ENCODE results near the gene SLC2A11. TPM values are rescaled to one million over a fixed set of nuclear protein-coding genes. Genes with fewer than 3 reads are reported as not detected.

Gene SLC2A11
- total and polyA plus RNA-seq, 2 donors from 2014 or later: 23.7 to 28.9 TPM

DNA sequence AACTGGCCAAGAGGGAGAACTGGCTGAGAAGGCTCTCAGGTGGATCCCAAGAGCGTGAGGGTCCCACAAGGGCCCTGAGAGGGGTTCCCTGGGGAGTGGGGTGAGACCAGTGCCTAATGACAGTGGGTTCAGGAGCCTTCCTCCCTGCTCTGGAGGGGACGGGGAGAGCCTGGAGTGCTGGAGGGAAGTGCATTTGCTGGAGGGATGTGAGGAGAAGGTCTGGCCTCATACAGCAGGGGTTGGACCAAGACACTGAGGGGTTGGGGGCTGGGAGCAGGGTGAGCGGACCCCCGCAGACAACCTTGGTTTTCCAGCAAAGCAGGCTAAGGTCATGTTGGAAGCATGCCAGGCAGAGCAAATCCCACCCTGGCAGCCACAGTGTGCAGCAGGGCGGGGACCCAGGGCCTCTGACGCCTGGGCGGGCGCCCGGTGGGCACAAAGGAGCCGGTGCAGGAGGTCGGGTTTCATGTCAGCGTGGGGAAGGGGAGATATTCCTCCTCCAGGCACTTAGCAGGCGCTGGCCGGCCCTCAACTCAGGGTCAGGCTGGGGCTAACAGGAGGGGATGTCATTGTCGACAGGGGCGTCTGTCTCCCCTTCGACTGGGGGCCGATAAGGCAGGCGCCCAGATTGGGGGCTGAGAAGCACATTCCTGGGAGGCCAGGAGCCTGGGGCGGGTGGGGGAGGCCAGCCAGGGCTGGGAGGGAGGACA is 15.8 kb upstream of the SLC2A11 start:
- no peak overlapping the region for H3K4me3 ChIP-seq (ENCODE audit: low read length in 3 of 3)
- DNase-seq: peak; percentile 68 to 85 (median 75)
- intact Hi-C loops (cut with DNase I): loop anchor here (10.0 kb wide), 1 partner anchor 67 kb away; the partner anchor contains the start of gene MMP11
- FAIRE-seq: no peak
- no peaks in the 10 kb centered on the region for H3K27me3 ChIP-seq (ENCODE audit: control insufficient read depth, insufficient read depth, low read length)
- H3K9ac ChIP-seq (ENCODE audit: low read length in 3 of 3): no peak overlapping the region
- no peak overlapping the region for H3K27ac ChIP-seq (ENCODE audit: low read depth in 2 of 2, low read length in 2 of 2)
- TF ChIP-seq, protein P1, sequence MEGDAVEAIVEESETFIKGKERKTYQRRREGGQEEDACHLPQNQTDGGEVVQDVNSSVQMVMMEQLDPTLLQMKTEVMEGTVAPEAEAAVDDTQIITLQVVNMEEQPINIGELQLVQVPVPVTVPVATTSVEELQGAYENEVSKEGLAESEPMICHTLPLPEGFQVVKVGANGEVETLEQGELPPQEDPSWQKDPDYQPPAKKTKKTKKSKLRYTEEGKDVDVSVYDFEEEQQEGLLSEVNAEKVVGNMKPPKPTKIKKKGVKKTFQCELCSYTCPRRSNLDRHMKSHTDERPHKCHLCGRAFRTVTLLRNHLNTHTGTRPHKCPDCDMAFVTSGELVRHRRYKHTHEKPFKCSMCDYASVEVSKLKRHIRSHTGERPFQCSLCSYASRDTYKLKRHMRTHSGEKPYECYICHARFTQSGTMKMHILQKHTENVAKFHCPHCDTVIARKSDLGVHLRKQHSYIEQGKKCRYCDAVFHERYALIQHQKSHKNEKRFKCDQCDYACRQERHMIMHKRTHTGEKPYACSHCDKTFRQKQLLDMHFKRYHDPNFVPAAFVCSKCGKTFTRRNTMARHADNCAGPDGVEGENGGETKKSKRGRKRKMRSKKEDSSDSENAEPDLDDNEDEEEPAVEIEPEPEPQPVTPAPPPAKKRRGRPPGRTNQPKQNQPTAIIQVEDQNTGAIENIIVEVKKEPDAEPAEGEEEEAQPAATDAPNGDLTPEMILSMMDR (IDR thresholded peaks at IDR 0.05; ENCODE audit: borderline replicate concordance, extremely low read depth, insufficient read depth): no peak
- peaks cover 0 to 26% (median 0%) of the 10 kb centered on the region in 3 donors for H3K4me1 ChIP-seq (ENCODE audit: control insufficient read depth in 2 of 3, insufficient read depth in 2 of 3, low read depth in 1 of 3, low read length in 3 of 3)
- H3K36me3 ChIP-seq (ENCODE audit: control insufficient read depth in 2 of 3, insufficient read depth in 3 of 3, low read length in 3 of 3): no peaks in the 10 kb centered on the region
- no peaks in the 10 kb centered on the region for H3K9me3 ChIP-seq (ENCODE audit: control insufficient read depth in 2 of 3, insufficient read depth in 1 of 3, low read length in 3 of 3)

DNA sequence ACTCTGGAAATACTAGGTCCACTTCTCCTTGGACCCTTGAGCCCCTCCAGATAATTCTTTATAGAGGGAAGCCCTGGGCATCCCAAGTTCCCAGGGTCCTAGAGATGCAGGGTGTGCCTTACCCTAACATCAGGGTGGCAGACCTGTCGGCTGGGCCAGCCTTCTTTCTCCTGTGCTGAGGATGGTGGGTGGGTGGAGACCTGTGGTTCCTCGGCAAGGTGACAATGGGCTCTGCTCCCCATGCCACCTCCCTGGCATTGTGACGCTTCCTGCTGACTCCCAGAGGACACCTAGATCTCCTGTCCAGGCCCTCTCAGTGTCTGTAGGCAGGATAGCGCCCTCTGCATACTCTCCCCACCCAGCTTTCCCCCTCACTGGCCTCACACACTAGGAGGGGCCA is 15.1 kb upstream of the SLC2A11 start:
- FAIRE-seq (no peak), DNase-seq (peak in 1 of 5 donors; percentile 55)
- H3K9ac ChIP-seq (ENCODE audit: low read length in 3 of 3): no peak overlapping the region
- no peaks in the 10 kb centered on the region for H3K36me3 ChIP-seq (ENCODE audit: control insufficient read depth in 2 of 3, insufficient read depth in 3 of 3, low read length in 3 of 3)
- H3K9me3 ChIP-seq (ENCODE audit: control insufficient read depth in 2 of 3, insufficient read depth in 1 of 3, low read length in 3 of 3): no peaks in the 10 kb centered on the region
- H3K27ac ChIP-seq (ENCODE audit: low read depth in 2 of 2, low read length in 2 of 2): no peak overlapping the region
- peaks cover 0 to 26% (median 0%) of the 10 kb centered on the region in 3 donors for H3K4me1 ChIP-seq (ENCODE audit: control insufficient read depth in 2 of 3, insufficient read depth in 2 of 3, low read depth in 1 of 3, low read length in 3 of 3)
- no peaks in the 10 kb centered on the region for H3K27me3 ChIP-seq (ENCODE audit: control insufficient read depth, insufficient read depth, low read length)
- no peak overlapping the region for H3K4me3 ChIP-seq (ENCODE audit: low read length in 3 of 3)
- intact Hi-C loops (cut with DNase I): loop anchor here (10.0 kb wide), 1 partner anchor 68 kb away; the partner anchor contains the start of gene MMP11
- TF ChIP-seq, protein P1 (IDR thresholded peaks at IDR 0.05; ENCODE audit: borderline replicate concordance, extremely low read depth, insufficient read depth): no peak

DNA sequence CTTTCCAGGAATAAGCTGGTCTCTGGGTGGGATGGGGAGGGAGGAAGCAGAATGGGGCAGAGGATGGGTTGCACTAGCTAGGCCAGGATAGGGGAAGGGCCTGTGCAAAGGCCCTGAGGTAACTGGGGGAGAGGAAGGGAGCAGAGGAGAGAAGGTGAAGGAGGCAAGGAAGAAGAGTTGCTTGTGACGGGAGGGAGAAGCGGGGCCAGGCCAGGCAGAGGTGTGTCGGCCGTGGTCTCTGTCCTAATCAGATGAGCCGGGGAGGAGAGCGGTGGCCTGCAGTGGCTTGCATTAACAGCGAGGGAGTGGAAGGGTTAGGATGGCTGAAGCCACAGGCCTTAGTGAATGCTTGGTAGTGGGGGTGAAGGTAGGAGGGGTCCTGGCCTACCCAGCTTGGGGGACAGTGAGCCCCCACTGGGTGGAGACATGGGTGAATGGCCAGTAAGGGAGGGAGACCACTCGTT is 12.9 kb upstream of the SLC2A11 start:
- no peaks in the 10 kb centered on the region for H3K27me3 ChIP-seq (ENCODE audit: control insufficient read depth, insufficient read depth, low read length)
- H3K27ac ChIP-seq (ENCODE audit: low read depth in 2 of 2, low read length in 2 of 2): no peak overlapping the region
- H3K9me3 ChIP-seq (ENCODE audit: control insufficient read depth in 2 of 3, insufficient read depth in 1 of 3, low read length in 3 of 3): no peaks in the 10 kb centered on the region
- H3K9ac ChIP-seq (ENCODE audit: low read length in 3 of 3): no peak overlapping the region
- intact Hi-C loops (cut with DNase I): loop anchor here (10.0 kb wide), 1 partner anchor 70 kb away; the partner anchor contains the start of gene MMP11
- H3K4me3 ChIP-seq (ENCODE audit: low read length in 3 of 3): no peak overlapping the region
- TF ChIP-seq, protein P1 (IDR thresholded peaks at IDR 0.05; ENCODE audit: borderline replicate concordance, extremely low read depth, insufficient read depth): no peak
- FAIRE-seq (no peak), DNase-seq (peak in 1 of 5 donors; percentile 76)
- H3K36me3 ChIP-seq (ENCODE audit: control insufficient read depth in 2 of 3, insufficient read depth in 3 of 3, low read length in 3 of 3): no peaks in the 10 kb centered on the region
- peaks cover 0 to 24% (median 0%) of the 10 kb centered on the region in 3 donors for H3K4me1 ChIP-seq (ENCODE audit: control insufficient read depth in 2 of 3, insufficient read depth in 2 of 3, low read depth in 1 of 3, low read length in 3 of 3)
